Lung (tissue), 12 donors: ENCODE measurements around the gene ZNF3. TPM values are rescaled to one million over a fixed set of nuclear protein-coding genes. Genes with fewer than 3 reads are reported as not detected.

Source experiments
- ATAC-seq: fragments of 200-7000 bp; cut with Tn5 transposase; one replicate; pipeline ENCODE4 v1.9.1; 2020; ENCODE audit warnings: moderate number of reproducible peaks; ENCODE audit not compliant: insufficient read depth, low FRiP score
- DNase-seq, 3 donors: peaks; one replicate each; pipeline ENCODE4 v3.0.0-alpha.2; 2013 to 2017
- H3K27ac ChIP-seq, 2 donors: one replicate each; pipeline ENCODE4 v1.5.1; 2013; ENCODE audit warnings: mild to moderate bottlenecking in 2 of 2, moderate library complexity in 2 of 2, control low read depth in 1 of 2, inconsistent platforms in 1 of 2, low read depth in 1 of 2, low read length in 1 of 2
- H3K27me3 ChIP-seq, 3 donors: one replicate each; pipeline ENCODE4 v1.5.1; 2013; ENCODE audit warnings: low read length in 2 of 3; ENCODE audit not compliant: control insufficient read depth in 3 of 3, insufficient read depth in 3 of 3
- H3K36me3 ChIP-seq, 4 donors: one replicate each; pipeline ENCODE4 v1.5.1; 2013; ENCODE audit warnings: low read length in 4 of 4, mild to moderate bottlenecking in 1 of 4, moderate library complexity in 1 of 4; ENCODE audit not compliant: control insufficient read depth in 4 of 4, insufficient read depth in 4 of 4
- H3K4me1 ChIP-seq, 5 donors: one replicate each; pipeline ENCODE4 v1.5.1; 2013; ENCODE audit warnings: low read length in 5 of 5, mild to moderate bottlenecking in 2 of 5, moderate library complexity in 1 of 5; ENCODE audit not compliant: control insufficient read depth in 5 of 5, insufficient read depth in 5 of 5
- H3K4me3 ChIP-seq: one replicate; pipeline ENCODE4 v1.5.1; 2013; ENCODE audit warnings: mild to moderate bottlenecking, control low read depth, moderate library complexity
- H3K9ac ChIP-seq, 2 donors: one replicate each; pipeline ENCODE4 v1.5.1; 2013; ENCODE audit warnings: low read length in 2 of 2, control low read depth in 1 of 2; ENCODE audit not compliant: insufficient read depth in 1 of 2
- H3K9me3 ChIP-seq, 4 donors: one replicate each; pipeline ENCODE4 v1.5.1; 2013; ENCODE audit warnings: low read length in 3 of 4, mild to moderate bottlenecking in 1 of 4, moderate library complexity in 1 of 4; ENCODE audit not compliant: control insufficient read depth in 4 of 4, insufficient read depth in 3 of 4
- WGBS, 2 donors: extraction: QIAGEN DNeasy Blood & Tissue Kit; methylation state at CpG; one replicate each; pipeline ENCODE4 v1.1.7; 2013; 5-methylcytosine and 5-hydroxymethylcytosine counted together
- polyA plus RNA-seq, 2 donors: library from polyadenylated mRNA; stranded (reverse); fragments of 200-250 nt; gene quantifications; one replicate each; pipeline ENCODE4 v1.2.1, GENCODE V29; 2013
- total RNA-seq, 2 donors: library from RNA; depleted of rRNA in 1 of 2; stranded (reverse); fragments of >200 nt in 1 of 2; gene quantifications; one replicate each; pipeline ENCODE4 v1.2.1, GENCODE V29; 2014 to 2021
- TF ChIP-seq, protein P1 (sequence below): IDR thresholded peaks from 2 replicates; pipeline ENCODE4 v1.5.1; 2012; ENCODE audit warnings: mild to moderate bottlenecking; ENCODE audit errors: control extremely low read depth, extremely low read depth
- donor health status: control.
- donor health status: control.
- donor health status: Bipolar disorder and iron deficiency.
- donor health status: healthy.
- donor health status: DM: yes; HTN: yes; CAD: no.

The ZNF3 gene
- total and polyA plus RNA-seq, 4 donors: 12.8 to 30.5 (median 23.4) TPM

DNA sequence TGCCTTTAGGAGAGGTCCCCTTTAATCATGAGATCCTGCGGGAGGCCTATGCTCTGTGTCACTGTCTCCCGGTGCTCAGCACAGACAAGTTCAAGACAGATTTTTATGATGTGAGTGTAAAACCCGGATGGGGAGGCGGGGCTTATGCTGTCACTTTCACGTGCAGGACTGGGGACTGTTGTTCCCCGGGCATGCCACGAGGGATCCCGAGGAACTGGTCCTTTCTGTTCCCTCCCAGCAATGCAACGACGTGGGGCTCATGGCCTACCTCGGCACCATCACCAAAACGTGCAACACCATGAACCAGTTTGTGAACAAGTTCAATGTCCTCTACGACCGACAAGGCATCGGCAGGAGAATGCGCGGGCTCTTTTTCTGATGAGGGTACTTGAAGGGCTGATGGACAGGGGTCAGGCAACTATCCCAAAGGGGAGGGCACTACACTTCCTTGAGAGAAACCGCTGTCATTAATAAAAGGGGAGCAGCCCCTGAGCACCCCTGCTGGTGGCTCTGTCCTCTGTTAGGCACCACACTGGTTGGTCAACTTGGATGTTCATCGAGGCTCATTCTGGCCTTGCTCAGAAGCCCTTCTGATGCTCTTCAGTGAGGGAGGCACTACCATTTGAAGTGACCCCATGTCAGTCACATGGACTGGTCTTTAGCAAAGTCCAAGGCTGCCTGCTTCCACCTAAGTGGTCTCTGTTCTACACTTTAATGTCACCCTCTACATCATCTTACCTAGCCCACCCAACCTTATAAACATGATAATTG lies 10.1 kb upstream of the ZNF3 start:
- H3K27ac ChIP-seq: no peak overlapping the region
- ATAC-seq (no peak), DNase-seq (no peak)
- TF ChIP-seq, protein P1, sequence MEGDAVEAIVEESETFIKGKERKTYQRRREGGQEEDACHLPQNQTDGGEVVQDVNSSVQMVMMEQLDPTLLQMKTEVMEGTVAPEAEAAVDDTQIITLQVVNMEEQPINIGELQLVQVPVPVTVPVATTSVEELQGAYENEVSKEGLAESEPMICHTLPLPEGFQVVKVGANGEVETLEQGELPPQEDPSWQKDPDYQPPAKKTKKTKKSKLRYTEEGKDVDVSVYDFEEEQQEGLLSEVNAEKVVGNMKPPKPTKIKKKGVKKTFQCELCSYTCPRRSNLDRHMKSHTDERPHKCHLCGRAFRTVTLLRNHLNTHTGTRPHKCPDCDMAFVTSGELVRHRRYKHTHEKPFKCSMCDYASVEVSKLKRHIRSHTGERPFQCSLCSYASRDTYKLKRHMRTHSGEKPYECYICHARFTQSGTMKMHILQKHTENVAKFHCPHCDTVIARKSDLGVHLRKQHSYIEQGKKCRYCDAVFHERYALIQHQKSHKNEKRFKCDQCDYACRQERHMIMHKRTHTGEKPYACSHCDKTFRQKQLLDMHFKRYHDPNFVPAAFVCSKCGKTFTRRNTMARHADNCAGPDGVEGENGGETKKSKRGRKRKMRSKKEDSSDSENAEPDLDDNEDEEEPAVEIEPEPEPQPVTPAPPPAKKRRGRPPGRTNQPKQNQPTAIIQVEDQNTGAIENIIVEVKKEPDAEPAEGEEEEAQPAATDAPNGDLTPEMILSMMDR: no peak
- no peaks in the 10 kb centered on the region for H3K27me3 ChIP-seq
- H3K9me3 ChIP-seq: no peaks in the 10 kb centered on the region
- H3K4me1 ChIP-seq: peaks cover 0 to 18% (median 2%) of the 10 kb centered on the region in 5 donors
- H3K4me3 ChIP-seq: no peak overlapping the region
- H3K9ac ChIP-seq: no peak overlapping the region
- 69 to 77% methylated on average over 19 of the region's 19 CpGs for WGBS, 2 donors
- peaks cover 8 to 49% (median 39%) of the 10 kb centered on the region in 4 donors for H3K36me3 ChIP-seq

DNA sequence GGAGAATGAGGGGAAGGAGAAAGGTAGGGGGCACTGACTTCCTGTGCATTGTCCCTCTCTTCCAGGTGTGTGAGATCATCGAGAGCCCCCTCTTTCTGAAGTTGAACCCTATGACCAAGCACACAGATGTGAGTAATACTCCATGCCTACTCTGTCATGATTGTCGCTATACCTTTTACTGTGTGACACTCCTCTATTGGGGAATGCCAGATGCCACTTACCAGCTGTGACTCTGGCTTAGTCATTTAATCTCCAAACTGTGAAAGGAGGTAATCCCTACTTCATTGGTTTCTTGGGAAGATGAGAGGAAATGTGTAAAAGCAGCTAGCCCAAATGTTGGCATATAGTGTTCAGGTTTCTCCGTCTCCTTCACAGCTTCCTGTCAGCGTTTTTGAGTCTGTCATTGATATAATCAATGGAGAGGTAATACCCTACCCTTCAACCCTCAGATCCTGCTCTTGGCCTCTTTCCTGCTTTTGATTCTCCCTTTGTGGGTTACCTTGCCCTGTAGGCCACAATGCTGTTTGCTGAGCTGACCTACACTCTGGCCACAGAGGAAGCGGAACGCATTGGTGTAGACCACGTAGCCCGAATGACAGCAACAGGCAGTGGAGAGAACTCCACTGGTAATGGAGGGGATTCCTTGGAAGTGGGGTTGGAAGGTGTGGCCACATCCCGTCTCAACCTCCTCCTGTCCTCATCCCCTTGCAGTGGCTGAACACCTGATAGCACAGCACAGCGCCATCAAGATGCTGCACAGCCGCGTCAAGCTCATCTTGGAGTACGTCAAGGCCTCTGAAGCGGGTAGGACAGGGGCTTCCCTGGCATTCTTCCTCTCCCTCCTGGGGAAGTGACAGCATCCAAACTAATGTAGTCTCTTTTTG lies 9.2 kb upstream of the ZNF3 start:
- H3K4me3 ChIP-seq: no peak overlapping the region
- no peaks in the 10 kb centered on the region for H3K27me3 ChIP-seq
- 87 to 92% methylated on average over 14 of the region's 14 CpGs for WGBS, 2 donors
- no peaks in the 10 kb centered on the region for H3K9me3 ChIP-seq
- H3K36me3 ChIP-seq: peaks cover 8 to 42% (median 35%) of the 10 kb centered on the region in 4 donors
- TF ChIP-seq, protein P1: no peak
- H3K27ac ChIP-seq: peak overlapping the region in 1 of 2 donors; percentile 9
- ATAC-seq (no peak), DNase-seq (no peak)
- no peak overlapping the region for H3K9ac ChIP-seq
- peaks cover 0 to 18% (median 2%) of the 10 kb centered on the region in 5 donors for H3K4me1 ChIP-seq

DNA sequence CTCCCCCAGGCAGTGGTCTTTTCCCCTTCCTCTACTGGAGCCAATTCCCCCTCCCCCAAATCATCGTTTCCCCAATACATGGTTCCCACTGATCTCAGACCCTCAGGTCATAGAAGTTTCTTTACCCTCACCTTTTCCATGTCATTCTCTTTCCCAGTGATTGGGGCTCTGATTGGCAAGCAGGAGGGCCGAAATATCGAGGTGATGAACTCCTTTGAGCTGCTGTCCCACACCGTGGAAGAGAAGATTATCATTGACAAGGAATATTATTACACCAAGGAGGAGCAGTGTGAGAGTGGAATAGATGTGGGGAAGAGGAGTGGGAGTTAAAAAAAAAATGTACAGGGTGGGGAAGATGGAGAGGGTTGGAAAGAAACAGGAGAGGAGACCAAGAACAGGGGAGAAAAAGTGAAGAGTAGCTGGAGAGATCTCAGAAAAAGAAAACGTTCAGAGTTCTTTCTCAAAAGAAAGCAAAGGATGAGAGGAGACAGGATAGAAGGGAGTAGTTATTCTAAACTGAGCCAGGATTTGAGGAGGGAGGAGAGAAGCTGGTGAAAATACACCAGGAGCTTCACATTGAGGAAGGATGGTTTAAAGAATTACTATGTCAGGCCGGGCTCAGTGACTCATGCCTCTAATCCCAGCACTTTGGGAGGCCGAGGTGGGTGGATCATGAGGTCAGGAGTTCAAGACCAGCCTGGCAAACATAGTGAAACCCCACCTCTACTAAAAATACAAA lies 8.1 kb upstream of the ZNF3 start:
- peak overlapping the region; percentile 44 to 68 for H3K9ac ChIP-seq
- WGBS, 2 donors: 37 to 56% methylated on average over 7 of the region's 7 CpGs
- H3K27ac ChIP-seq: peak overlapping the region in 1 of 2 donors; percentile 91
- H3K9me3 ChIP-seq: no peaks in the 10 kb centered on the region
- no peaks in the 10 kb centered on the region for H3K27me3 ChIP-seq
- TF ChIP-seq, protein P1: no peak
- peaks cover 0 to 18% (median 2%) of the 10 kb centered on the region in 5 donors for H3K4me1 ChIP-seq
- DNase-seq: no peak
- peak overlapping the region; percentile 86 for H3K4me3 ChIP-seq
- ATAC-seq: no peak
- H3K36me3 ChIP-seq: peaks cover 8 to 35% (median 27%) of the 10 kb centered on the region in 4 donors
